ENCODE results near the gene SLITRK1. TPM values are rescaled to one million over a fixed set of nuclear protein-coding genes. Genes with fewer than 3 reads are reported as not detected.

SLITRK1 gene
- polyA plus RNA-seq, 1 of the 3 experiments (the other 2 are of a cell fraction) = not detected

- DNase-seq = no peak
- POLR2A ChIA-PET = no interaction called here
- H3K9me3 ChIP-seq = no peaks in the 10 kb centered on the region
- no peak overlapping the region for H3K4me3 ChIP-seq (ENCODE audit: low read depth in 2 of 2, low read length in 1 of 2)
- H3K27ac ChIP-seq (ENCODE audit: low read depth in 2 of 2, low read length in 1 of 2) = no peak overlapping the region
- no peak for TF ChIP-seq SIN3A (IDR thresholded peaks at IDR 0.05; ENCODE audit: borderline replicate concordance, low read depth, low read length)
- no peak for TF ChIP-seq NFIC (IDR thresholded peaks at IDR 0.05; ENCODE audit: borderline replicate concordance)
- TF ChIP-seq USF1 (IDR thresholded peaks at IDR 0.05; ENCODE audit: borderline replicate concordance, low read depth) = no peak
- TF ChIP-seq NRF1 (IDR thresholded peaks at IDR 0.05; ENCODE audit: low read depth, low read length) = no peak
- no peak for TF ChIP-seq JUND (IDR thresholded peaks at IDR 0.05)
- no peak for TF ChIP-seq POLR2AphosphoS5 (IDR thresholded peaks at IDR 0.05; ENCODE audit: low read depth, low read length)
- TF ChIP-seq MXI1 (IDR thresholded peaks at IDR 0.05; ENCODE audit: low read depth, low read length) = no peak
- no peak for TF ChIP-seq TCF12 (IDR thresholded peaks at IDR 0.05)
- no peak for TF ChIP-seq TAF1 (IDR thresholded peaks at IDR 0.05; ENCODE audit: borderline replicate concordance, low read depth, low read length)
- no peak for TF ChIP-seq EP300 (IDR thresholded peaks at IDR 0.05; ENCODE audit: borderline replicate concordance in 1 of 2, low read depth in 1 of 2, low read length in 1 of 2)
- no peak for TF ChIP-seq IRF3 (IDR thresholded peaks at IDR 0.05; ENCODE audit: low read depth, low read length)
- TF ChIP-seq ZBTB33 (IDR thresholded peaks at IDR 0.05; ENCODE audit: borderline replicate concordance, low read depth) = no peak
- no peak for TF ChIP-seq FOXM1 (IDR thresholded peaks at IDR 0.05; ENCODE audit: low read depth)
- H3K27me3 ChIP-seq (ENCODE audit: insufficient read depth) = no peaks in the 10 kb centered on the region
- WGBS (ENCODE audit: low lambda C conversion rate) = 11% methylated on average over 5 of the region's 5 CpGs
- H3K79me2 ChIP-seq (ENCODE audit: insufficient read depth) = no peaks in the 10 kb centered on the region
- CTCF ChIA-PET = no interaction called here
- no peak overlapping the region for H3K9ac ChIP-seq
- H2AFZ ChIP-seq (ENCODE audit: low read depth) = no peak overlapping the region
- no peaks in the 10 kb centered on the region for H4K20me1 ChIP-seq (ENCODE audit: insufficient read depth)
- H3K4me2 ChIP-seq = no peak overlapping the region
- H3K36me3 ChIP-seq (replicated peaks in 1 of 2; ENCODE audit: control insufficient read depth in 1 of 2, insufficient read depth in 2 of 2, low read length in 1 of 2) = no peaks in the 10 kb centered on the region
- H3F3A ChIP-seq (replicated peaks; ENCODE audit: insufficient read depth) = no peaks in the 10 kb centered on the region
- no peaks in the 10 kb centered on the region for H3K4me1 ChIP-seq (ENCODE audit: control insufficient read depth in 1 of 2, insufficient read depth in 2 of 2, low read depth in 1 of 2, low read length in 1 of 2)
- H3K9me2 ChIP-seq = no peaks in the 10 kb centered on the region
These were observed 16.8 kb downstream of the SLITRK1 start for GRCh38 chr13:83865161-83866137.

Data from SK-N-SH (cell line).